ENCODE results near the gene PCDHGA10.

Gene PCDHGA10

GRCh38 chr5:141439411-141440141, 26.8 kb downstream of the PCDHGA10 start:
- ChIA-PET CTCF (interaction anchor here (0.5 to 1.7 kb wide), 5 partner anchors 82 to 118 kb away, joined by 3 to 6 read pairs (median 3); partner anchors contain the start of gene PCDHGB1), POLR2A (no interaction called here)
- H3K4me3 ChIP-seq (ENCODE audit: low read depth, low read length), result no peak overlapping the region
- no peaks in the 10 kb centered on the region for H3K36me3 ChIP-seq (ENCODE audit: control insufficient read depth in 2 of 2, insufficient read depth in 1 of 2, low read length in 2 of 2)
- no peaks in the 10 kb centered on the region for H3K9me3 ChIP-seq (ENCODE audit: control insufficient read depth, insufficient read depth, low read depth, low read length)
- no peaks in the 10 kb centered on the region for H3K4me1 ChIP-seq (ENCODE audit: control insufficient read depth, insufficient read depth, low read length)
- H3K27ac ChIP-seq (ENCODE audit: extremely low read depth, low read depth, low read length), result no peak overlapping the region
- TF ChIP-seq ZNF596 (tag by site-specific recombination; IDR thresholded peaks at IDR 0.05) (no peak), ZNF221 (tag by site-specific recombination; IDR thresholded peaks at IDR 0.05; ENCODE audit: borderline replicate concordance) (no peak), ZNF211 (tag by site-specific recombination; IDR thresholded peaks at IDR 0.05; ENCODE audit: low read depth) (no peak), IKZF3 (tag by site-specific recombination; IDR thresholded peaks at IDR 0.05) (no peak), ZNF398 (tag by site-specific recombination; IDR thresholded peaks at IDR 0.05) (no peak)

GRCh38 chr5:141440341-141440740, 27.6 kb downstream of the PCDHGA10 start:
- ChIA-PET CTCF (interaction anchor here (0.5 to 1.7 kb wide), 3 partner anchors 84 to 117 kb away, joined by 3 to 6 read pairs (median 3); partner anchors contain the start of gene PCDHGB1), POLR2A (no interaction called here)
- Histone ChIP-seq H3K4me1 (ENCODE audit: control insufficient read depth, insufficient read depth, low read length) (no peaks in the 10 kb centered on the region), H3K36me3 (ENCODE audit: control insufficient read depth in 2 of 2, insufficient read depth in 1 of 2, low read length in 2 of 2) (no peaks in the 10 kb centered on the region), H3K9me3 (ENCODE audit: control insufficient read depth, insufficient read depth, low read depth, low read length) (no peaks in the 10 kb centered on the region), H3K27ac (ENCODE audit: extremely low read depth, low read depth, low read length) (no peak overlapping the region), H3K4me3 (ENCODE audit: low read depth, low read length) (no peak overlapping the region)
- TF ChIP-seq ZNF768 (tag by site-specific recombination; IDR thresholded peaks at IDR 0.05) (no peak), SP3 (tag by site-specific recombination; IDR thresholded peaks at IDR 0.05) (no peak), ZSCAN4 (tag by site-specific recombination; IDR thresholded peaks at IDR 0.05) (no peak), KLF1 (tag by site-specific recombination; IDR thresholded peaks at IDR 0.05) (no peak), ZNF776 (tag by site-specific recombination; IDR thresholded peaks at IDR 0.05; ENCODE audit: borderline replicate concordance) (no peak), ZBTB21 (tag by site-specific recombination; IDR thresholded peaks at IDR 0.05) (no peak), ZNF302 (tag by site-specific recombination; IDR thresholded peaks at IDR 0.05; ENCODE audit: low read depth) (no peak), ZNF404 (tag by site-specific recombination; IDR thresholded peaks at IDR 0.05) (no peak), SETDB1 (IDR thresholded peaks at IDR 0.05; ENCODE audit: insufficient read length, low read length) (no peak), ZNF670 (tag by site-specific recombination; IDR thresholded peaks at IDR 0.05; ENCODE audit: low read depth) (no peak), ZBTB11 (tag by site-specific recombination; conservative IDR thresholded peaks at IDR 0.05; ENCODE audit: low read depth) (no peak), EGR2 (tag by site-specific recombination; IDR thresholded peaks at IDR 0.05; ENCODE audit: low read depth) (no peak), KLF9 (tag by site-specific recombination; IDR thresholded peaks at IDR 0.05; ENCODE audit: low read depth) (no peak), ZNF548 (tag by site-specific recombination; IDR thresholded peaks at IDR 0.05) (no peak), ZNF423 (tag by site-specific recombination; IDR thresholded peaks at IDR 0.05) (no peak), ZNF398 (tag by site-specific recombination; IDR thresholded peaks at IDR 0.05) (no peak), ZNF623 (tag by site-specific recombination; IDR thresholded peaks at IDR 0.05) (no peak)

Measured in HEK293 (cell line).